ENCODE measurements around the gene RNU1-3.
"Not testable (repeated sequence)": the region's sequence is repeated elsewhere in the genome, so short reads cannot be mapped to it uniquely, and the experiment has no call there.

Gene RNU1-3

GRCh38 chr1:16694308-16694702 is 27.6 kb upstream of the RNU1-3 start:
- not testable (repeated sequence) for H3K27ac ChIP-seq (ENCODE audit: insufficient read depth, low read length, poor library complexity, severe bottlenecking); H3K27me3 ChIP-seq (replicated peaks; ENCODE audit: control insufficient read depth, insufficient read depth, low read length, poor library complexity, severe bottlenecking); H3K4me3 ChIP-seq (ENCODE audit: insufficient read depth, low read depth, low read length, poor library complexity, severe bottlenecking); DNase-seq; H3K9me3 ChIP-seq (ENCODE audit: control insufficient read depth, low read length); H3K36me3 ChIP-seq (ENCODE audit: control insufficient read depth, insufficient read depth, low read length); H3K4me1 ChIP-seq (ENCODE audit: control insufficient read depth, insufficient read depth, low read length, poor library complexity, severe bottlenecking)

- not testable (repeated sequence) for H3K9me3 ChIP-seq (ENCODE audit: control insufficient read depth, low read length); H3K36me3 ChIP-seq (ENCODE audit: control insufficient read depth, insufficient read depth, low read length); H3K27ac ChIP-seq (ENCODE audit: insufficient read depth, low read length, poor library complexity, severe bottlenecking); DNase-seq; H3K4me1 ChIP-seq (ENCODE audit: control insufficient read depth, insufficient read depth, low read length, poor library complexity, severe bottlenecking); H3K4me3 ChIP-seq (ENCODE audit: insufficient read depth, low read depth, low read length, poor library complexity, severe bottlenecking); H3K27me3 ChIP-seq (replicated peaks; ENCODE audit: control insufficient read depth, insufficient read depth, low read length, poor library complexity, severe bottlenecking)
These were observed 26.9 kb upstream of the RNU1-3 start for GRCh38 chr1:16693449-16694307.

DNA sequence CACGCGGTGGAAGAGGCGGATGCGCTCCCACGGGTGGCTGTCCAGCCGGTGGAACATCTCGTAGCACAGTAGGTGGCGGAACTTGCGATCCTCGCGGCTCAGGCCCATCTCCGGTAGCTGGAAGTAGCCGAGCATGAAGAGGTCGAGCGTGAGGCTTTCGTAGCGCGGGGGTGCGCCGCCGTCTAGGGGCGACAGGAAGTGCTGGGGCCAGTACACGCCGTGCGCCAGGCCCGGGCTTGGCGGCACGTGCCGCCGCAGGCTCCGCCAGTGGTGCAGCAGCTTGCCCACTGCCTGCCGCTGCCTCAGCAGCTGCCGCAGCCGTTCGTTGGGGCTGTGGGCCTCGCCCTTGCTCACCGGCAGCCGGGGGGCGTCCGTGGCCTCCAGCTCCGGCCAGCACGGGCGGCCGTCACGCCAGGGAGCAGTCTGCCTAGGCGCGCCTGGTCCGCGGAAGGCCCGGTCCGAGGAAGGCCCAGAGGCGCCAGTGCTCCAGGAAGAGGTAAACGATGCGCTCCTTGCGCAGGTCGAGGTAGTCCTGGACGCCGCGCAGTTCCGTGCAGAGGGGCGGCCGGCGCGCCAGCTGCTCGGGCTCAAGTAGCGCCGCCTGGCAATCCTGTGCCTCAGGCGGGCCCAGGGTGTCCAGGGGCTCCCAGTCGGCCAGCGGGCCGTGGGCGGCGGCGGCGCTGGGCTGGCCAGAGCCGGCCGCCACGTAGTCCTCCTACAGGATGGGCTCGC is 26.1 kb upstream of the RNU1-3 start:
- not testable (repeated sequence) for H3K4me1 ChIP-seq (ENCODE audit: control insufficient read depth, insufficient read depth, low read length, poor library complexity, severe bottlenecking); H3K27ac ChIP-seq (ENCODE audit: insufficient read depth, low read length, poor library complexity, severe bottlenecking); H3K27me3 ChIP-seq (replicated peaks; ENCODE audit: control insufficient read depth, insufficient read depth, low read length, poor library complexity, severe bottlenecking); H3K4me3 ChIP-seq (ENCODE audit: insufficient read depth, low read depth, low read length, poor library complexity, severe bottlenecking); DNase-seq; H3K9me3 ChIP-seq (ENCODE audit: control insufficient read depth, low read length); H3K36me3 ChIP-seq (ENCODE audit: control insufficient read depth, insufficient read depth, low read length)

DNA sequence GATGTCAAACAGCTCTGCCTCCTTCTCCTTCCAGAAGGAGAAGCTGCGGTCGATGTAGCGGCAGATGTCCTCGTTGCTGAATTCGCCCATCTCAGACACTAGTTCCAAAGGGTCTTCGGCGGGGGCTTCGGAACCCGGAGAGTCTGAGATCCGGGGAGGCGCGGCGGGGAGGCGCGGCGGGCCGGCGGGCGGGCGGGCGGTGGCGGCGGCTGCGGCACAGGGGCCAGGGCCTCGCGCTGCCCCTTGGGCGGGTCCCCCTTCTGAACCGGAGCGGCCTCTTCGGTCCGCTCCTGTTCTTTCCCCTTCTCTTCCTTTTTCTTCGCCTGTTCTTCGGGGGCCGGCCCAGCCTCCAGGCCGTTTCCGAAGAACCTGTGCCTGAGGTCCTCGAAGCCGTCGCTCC is 25.5 kb upstream of the RNU1-3 start:
- not testable (repeated sequence) for DNase-seq; H3K9me3 ChIP-seq (ENCODE audit: control insufficient read depth, low read length)

DNA sequence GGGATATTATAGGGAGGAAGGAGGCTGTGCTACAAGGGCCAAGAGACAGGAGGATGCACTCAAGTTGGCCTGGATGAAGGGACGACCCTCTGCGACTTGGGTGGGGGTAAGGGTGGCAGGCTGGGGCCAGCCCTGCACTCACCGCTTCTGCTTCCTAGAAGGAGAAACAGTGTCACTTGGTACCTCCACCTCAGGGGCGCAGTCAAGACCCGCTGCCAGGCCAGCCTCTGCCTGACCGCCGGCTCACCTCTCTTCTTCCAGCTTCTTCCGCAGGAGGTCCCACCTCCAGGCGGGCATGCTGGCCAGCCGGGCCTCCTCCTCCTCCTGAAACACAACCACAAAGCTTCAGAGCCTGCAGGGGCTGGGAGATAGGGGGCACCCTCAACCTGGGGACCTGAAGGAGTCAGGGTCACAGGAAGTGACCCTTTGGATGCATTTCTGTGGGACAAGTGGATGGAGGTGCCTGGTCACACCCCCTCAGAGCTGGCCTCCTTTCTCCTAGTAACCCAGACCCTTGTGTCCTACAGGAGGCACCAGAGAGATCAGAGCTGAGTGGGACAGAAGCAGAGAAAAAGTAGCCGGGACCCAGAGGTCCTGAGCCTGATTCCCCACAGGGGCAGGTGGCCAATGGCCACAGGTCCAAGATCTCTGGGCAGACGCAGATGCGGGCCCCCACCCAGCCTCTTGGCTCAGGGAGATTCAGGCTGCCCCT is 24.4 kb upstream of the RNU1-3 start:
- DNase-seq; H3K4me3 ChIP-seq (ENCODE audit: insufficient read depth, low read depth, low read length, poor library complexity, severe bottlenecking); H3K27me3 ChIP-seq (replicated peaks; ENCODE audit: control insufficient read depth, insufficient read depth, low read length, poor library complexity, severe bottlenecking); H3K27ac ChIP-seq (ENCODE audit: insufficient read depth, low read length, poor library complexity, severe bottlenecking); H3K36me3 ChIP-seq (ENCODE audit: control insufficient read depth, insufficient read depth, low read length); H3K9me3 ChIP-seq (ENCODE audit: control insufficient read depth, low read length); H3K4me1 ChIP-seq (ENCODE audit: control insufficient read depth, insufficient read depth, low read length, poor library complexity, severe bottlenecking): not testable (repeated sequence)

More for the DNA sequence above, 25.5 kb upstream of the RNU1-3 start:
- H3K4me3 ChIP-seq (ENCODE audit: insufficient read depth, low read depth, low read length, poor library complexity, severe bottlenecking); H3K4me1 ChIP-seq (ENCODE audit: control insufficient read depth, insufficient read depth, low read length, poor library complexity, severe bottlenecking); H3K27ac ChIP-seq (ENCODE audit: insufficient read depth, low read length, poor library complexity, severe bottlenecking); H3K27me3 ChIP-seq (replicated peaks; ENCODE audit: control insufficient read depth, insufficient read depth, low read length, poor library complexity, severe bottlenecking); H3K36me3 ChIP-seq (ENCODE audit: control insufficient read depth, insufficient read depth, low read length): not testable (repeated sequence)

GRCh38 chr1:16687132-16687800 is 20.5 kb upstream of the RNU1-3 start:
- H3K27me3 ChIP-seq (replicated peaks; ENCODE audit: control insufficient read depth, insufficient read depth, low read length, poor library complexity, severe bottlenecking); DNase-seq; H3K27ac ChIP-seq (ENCODE audit: insufficient read depth, low read length, poor library complexity, severe bottlenecking); H3K9me3 ChIP-seq (ENCODE audit: control insufficient read depth, low read length); H3K4me3 ChIP-seq (ENCODE audit: insufficient read depth, low read depth, low read length, poor library complexity, severe bottlenecking); H3K36me3 ChIP-seq (ENCODE audit: control insufficient read depth, insufficient read depth, low read length); H3K4me1 ChIP-seq (ENCODE audit: control insufficient read depth, insufficient read depth, low read length, poor library complexity, severe bottlenecking): not testable (repeated sequence)

DNA sequence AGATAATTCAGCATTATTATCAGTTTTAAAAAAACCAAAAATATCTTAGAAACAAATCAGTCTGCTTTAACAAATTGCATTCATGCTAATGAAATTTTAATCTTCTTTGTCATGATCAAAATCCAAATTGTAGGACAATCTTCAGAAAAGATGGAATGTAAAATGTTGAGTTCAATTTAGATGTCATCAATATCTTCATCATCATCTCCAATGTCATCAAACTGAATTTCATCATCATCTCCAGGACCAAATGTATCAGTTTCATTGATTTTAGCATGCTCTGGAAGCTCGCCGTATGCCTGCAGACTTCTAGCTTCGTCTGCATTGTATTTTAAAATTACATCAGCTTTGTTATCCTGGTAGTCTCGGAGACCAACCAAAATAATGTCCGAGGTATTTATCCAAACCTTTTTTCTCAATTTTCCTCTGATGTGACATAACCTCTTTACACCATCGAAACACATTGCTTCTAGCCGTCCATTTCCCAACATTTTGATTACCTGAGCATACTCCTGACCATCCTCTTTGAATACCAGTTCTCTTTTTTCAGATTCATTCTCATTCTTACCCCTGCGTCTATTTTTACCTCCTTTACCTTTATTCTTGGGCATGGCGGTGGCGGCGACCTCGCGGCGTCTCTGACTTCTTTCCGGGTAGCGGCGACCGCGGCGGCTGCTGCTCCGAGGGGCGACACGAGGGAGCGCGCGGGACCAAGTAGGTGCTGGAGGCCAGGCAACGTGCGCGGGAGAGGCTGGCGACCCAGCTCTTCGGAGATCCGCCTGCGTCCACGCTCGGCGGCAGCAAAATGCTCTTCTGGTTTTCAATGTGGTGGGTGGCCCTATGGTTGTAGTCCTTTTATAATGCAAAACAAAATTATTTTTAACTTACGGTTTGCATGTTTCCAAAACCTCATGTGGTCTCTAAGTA is 19.0 kb upstream of the RNU1-3 start:
- H3K4me3 ChIP-seq (ENCODE audit: insufficient read depth, low read depth, low read length, poor library complexity, severe bottlenecking); H3K27ac ChIP-seq (ENCODE audit: insufficient read depth, low read length, poor library complexity, severe bottlenecking); H3K9me3 ChIP-seq (ENCODE audit: control insufficient read depth, low read length); H3K4me1 ChIP-seq (ENCODE audit: control insufficient read depth, insufficient read depth, low read length, poor library complexity, severe bottlenecking); DNase-seq; H3K27me3 ChIP-seq (replicated peaks; ENCODE audit: control insufficient read depth, insufficient read depth, low read length, poor library complexity, severe bottlenecking); H3K36me3 ChIP-seq (ENCODE audit: control insufficient read depth, insufficient read depth, low read length): not testable (repeated sequence)

DNA sequence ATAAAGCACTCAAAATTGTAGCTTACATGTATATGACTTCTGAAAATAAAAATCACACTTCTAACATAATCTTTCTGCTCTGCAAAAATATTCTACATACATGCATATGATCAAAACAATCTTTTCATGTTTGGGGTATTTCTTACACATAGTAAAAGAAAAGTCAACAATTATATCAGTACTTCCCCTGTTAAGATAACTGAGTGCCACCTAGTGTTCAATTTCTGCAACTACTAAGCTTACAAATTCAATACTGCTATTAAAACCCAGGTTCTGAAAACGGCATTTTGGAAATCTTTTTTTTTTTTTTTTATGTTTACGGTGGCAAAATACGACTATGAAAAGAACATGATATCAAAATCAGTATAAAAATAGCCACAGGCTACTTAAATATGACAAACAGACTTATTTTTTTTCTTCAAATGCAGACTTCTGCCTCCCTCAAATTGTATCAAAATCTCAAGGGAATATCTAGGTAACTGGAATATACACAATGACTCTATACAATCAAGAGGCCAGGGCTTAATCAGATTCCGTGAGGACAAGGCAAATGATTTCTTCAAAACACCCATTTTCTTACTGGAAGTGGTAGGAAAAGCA is 18.1 kb upstream of the RNU1-3 start:
- not testable (repeated sequence) for H3K36me3 ChIP-seq (ENCODE audit: control insufficient read depth, insufficient read depth, low read length); DNase-seq

GRCh38 chr1:16684152-16684551 is 17.4 kb upstream of the RNU1-3 start:
- not testable (repeated sequence) for H3K36me3 ChIP-seq (ENCODE audit: control insufficient read depth, insufficient read depth, low read length); H3K4me1 ChIP-seq (ENCODE audit: control insufficient read depth, insufficient read depth, low read length, poor library complexity, severe bottlenecking); H3K27me3 ChIP-seq (replicated peaks; ENCODE audit: control insufficient read depth, insufficient read depth, low read length, poor library complexity, severe bottlenecking); DNase-seq; H3K27ac ChIP-seq (ENCODE audit: insufficient read depth, low read length, poor library complexity, severe bottlenecking); H3K9me3 ChIP-seq (ENCODE audit: control insufficient read depth, low read length); H3K4me3 ChIP-seq (ENCODE audit: insufficient read depth, low read depth, low read length, poor library complexity, severe bottlenecking)

More for the DNA sequence above, 18.1 kb upstream of the RNU1-3 start:
- not testable (repeated sequence) for H3K4me1 ChIP-seq (ENCODE audit: control insufficient read depth, insufficient read depth, low read length, poor library complexity, severe bottlenecking); H3K9me3 ChIP-seq (ENCODE audit: control insufficient read depth, low read length); H3K27ac ChIP-seq (ENCODE audit: insufficient read depth, low read length, poor library complexity, severe bottlenecking); H3K27me3 ChIP-seq (replicated peaks; ENCODE audit: control insufficient read depth, insufficient read depth, low read length, poor library complexity, severe bottlenecking); H3K4me3 ChIP-seq (ENCODE audit: insufficient read depth, low read depth, low read length, poor library complexity, severe bottlenecking)

Measured in effector memory CD4-positive, alpha-beta T cell (primary cell).